ENCODE data around the gene PGGHG.
A peak's percentile ranks its signal among the peaks of the same experiment; 100 is the strongest.

The PGGHG gene

DNA sequence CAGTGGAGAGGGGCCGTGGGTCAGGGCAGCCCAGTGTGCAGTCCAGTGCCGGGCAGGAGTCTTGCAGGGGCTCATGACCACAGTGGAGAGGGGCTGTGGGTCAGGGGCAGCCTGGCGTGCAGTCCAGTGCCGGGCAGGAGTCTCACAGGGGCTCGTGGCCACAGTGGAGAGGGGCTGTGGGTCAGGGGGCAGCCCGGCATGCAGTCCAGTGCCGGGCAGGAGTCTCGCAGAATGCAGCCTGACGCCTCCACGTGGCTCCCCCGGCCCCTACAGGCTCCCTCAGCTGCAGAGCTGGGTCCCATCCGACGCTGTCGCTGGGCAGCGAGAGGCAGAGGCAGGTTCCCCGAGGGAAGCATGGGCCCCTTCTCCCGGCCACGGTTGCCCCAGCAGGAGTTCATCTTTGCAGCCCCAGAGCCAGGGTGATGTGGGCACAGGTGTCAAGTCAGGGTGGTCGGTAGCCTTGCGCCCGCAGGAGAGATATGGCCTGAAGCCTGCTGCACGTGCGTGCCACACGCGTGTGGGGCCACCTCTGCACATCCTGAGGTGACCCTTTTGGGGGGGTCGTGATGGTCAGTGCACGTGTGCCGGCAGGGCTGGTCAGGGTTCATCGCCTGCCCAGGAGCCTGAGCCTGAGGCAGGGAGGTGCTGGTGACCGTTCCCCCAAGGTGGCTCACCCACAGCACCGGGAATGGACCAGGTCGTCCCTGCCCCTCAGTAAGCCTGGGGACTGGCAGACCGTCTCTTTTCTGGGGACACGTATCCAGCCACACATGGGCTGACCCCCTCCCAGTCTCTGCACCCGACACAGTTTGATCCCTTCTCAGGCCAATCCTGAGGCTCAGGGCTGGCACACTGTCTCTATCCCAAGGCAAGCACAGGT is 7.5 kb downstream of the PGGHG start:
- TF ChIP-seq, protein P1, sequence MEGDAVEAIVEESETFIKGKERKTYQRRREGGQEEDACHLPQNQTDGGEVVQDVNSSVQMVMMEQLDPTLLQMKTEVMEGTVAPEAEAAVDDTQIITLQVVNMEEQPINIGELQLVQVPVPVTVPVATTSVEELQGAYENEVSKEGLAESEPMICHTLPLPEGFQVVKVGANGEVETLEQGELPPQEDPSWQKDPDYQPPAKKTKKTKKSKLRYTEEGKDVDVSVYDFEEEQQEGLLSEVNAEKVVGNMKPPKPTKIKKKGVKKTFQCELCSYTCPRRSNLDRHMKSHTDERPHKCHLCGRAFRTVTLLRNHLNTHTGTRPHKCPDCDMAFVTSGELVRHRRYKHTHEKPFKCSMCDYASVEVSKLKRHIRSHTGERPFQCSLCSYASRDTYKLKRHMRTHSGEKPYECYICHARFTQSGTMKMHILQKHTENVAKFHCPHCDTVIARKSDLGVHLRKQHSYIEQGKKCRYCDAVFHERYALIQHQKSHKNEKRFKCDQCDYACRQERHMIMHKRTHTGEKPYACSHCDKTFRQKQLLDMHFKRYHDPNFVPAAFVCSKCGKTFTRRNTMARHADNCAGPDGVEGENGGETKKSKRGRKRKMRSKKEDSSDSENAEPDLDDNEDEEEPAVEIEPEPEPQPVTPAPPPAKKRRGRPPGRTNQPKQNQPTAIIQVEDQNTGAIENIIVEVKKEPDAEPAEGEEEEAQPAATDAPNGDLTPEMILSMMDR (conservative IDR thresholded peaks at IDR 0.05; ENCODE audit: low read length) = no peak
- no peaks in the 10 kb centered on the region for H3K9me2 ChIP-seq (replicated peaks; ENCODE audit: low read depth, low read length)
- H3K27me3 ChIP-seq (ENCODE audit: insufficient read depth, low read length, poor library complexity, severe bottlenecking) = no peaks in the 10 kb centered on the region
- no peaks in the 10 kb centered on the region for H3K9me3 ChIP-seq (ENCODE audit: insufficient read depth, low read depth, low read length)
- no peaks in the 10 kb centered on the region for H3F3A ChIP-seq (ENCODE audit: low read depth)
- H3K4me1 ChIP-seq (ENCODE audit: insufficient read depth, low read length, poor library complexity, severe bottlenecking) = peaks cover 22% of the 10 kb centered on the region
- H3K4me3 ChIP-seq (ENCODE audit: low read length, poor library complexity, severe bottlenecking) = no peak overlapping the region
- H3K36me3 ChIP-seq (ENCODE audit: insufficient read depth, low read length) = no peaks in the 10 kb centered on the region; the same call in 1 of the 2 replicates
- no peak overlapping the region for H3K9ac ChIP-seq (ENCODE audit: low read depth, low read length, poor library complexity, severe bottlenecking)
- H3K79me2 ChIP-seq (ENCODE audit: insufficient read depth, low read length) = peaks cover under 1% of the 10 kb centered on the region; the same call in 1 of the 2 replicates
- H3K4me2 ChIP-seq (ENCODE audit: low read depth, low read length, poor library complexity, severe bottlenecking) = no peak overlapping the region
- no peak overlapping the region for H2AFZ ChIP-seq (ENCODE audit: low read length)
- H4K20me1 ChIP-seq (ENCODE audit: insufficient read depth, low read length, poor library complexity, severe bottlenecking) = no peaks in the 10 kb centered on the region

DNA sequence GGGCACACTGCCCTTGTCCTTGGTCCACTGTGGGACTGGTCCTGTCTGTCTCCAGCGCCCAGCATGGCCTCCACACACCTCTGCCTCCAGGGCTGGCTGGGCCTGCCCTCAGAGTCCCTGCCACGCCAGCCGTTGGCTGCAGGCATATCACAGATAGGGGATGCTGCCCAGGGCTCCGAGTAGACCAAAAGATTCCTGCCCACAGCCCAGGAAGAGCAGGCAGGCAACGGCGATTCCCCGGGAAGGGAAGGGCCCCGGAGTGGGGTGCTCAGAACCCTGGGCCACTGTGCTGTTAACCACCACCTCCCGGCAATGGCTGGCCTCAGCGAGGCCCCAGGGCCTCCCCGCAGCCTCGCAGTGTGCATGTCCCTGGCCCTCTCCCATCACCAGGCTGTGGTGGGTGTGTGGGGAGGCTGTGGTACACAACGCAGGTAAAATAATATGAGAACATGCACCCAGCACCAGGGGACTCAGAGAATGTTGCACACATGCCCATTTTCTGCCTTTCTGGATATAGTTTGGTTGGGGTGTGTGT is 8.2 kb downstream of the PGGHG start:
- Histone ChIP-seq H3K79me2 (ENCODE audit: insufficient read depth, low read length) (no peaks in the 10 kb centered on the region), H3F3A (ENCODE audit: low read depth) (no peaks in the 10 kb centered on the region), H3K36me3 (ENCODE audit: insufficient read depth, low read length) (no peaks in the 10 kb centered on the region; the same call in 1 of the 2 replicates), H2AFZ (ENCODE audit: low read length) (no peak overlapping the region), H3K4me3 (ENCODE audit: low read length, poor library complexity, severe bottlenecking) (no peak overlapping the region), H3K27me3 (ENCODE audit: insufficient read depth, low read length, poor library complexity, severe bottlenecking) (no peaks in the 10 kb centered on the region), H3K4me2 (ENCODE audit: low read depth, low read length, poor library complexity, severe bottlenecking) (peak overlapping the region; percentile 49), H3K9ac (ENCODE audit: low read depth, low read length, poor library complexity, severe bottlenecking) (peak overlapping the region; percentile 23), H3K9me3 (ENCODE audit: insufficient read depth, low read depth, low read length) (no peaks in the 10 kb centered on the region), H3K4me1 (ENCODE audit: insufficient read depth, low read length, poor library complexity, severe bottlenecking) (peaks cover 20% of the 10 kb centered on the region), H3K9me2 (replicated peaks; ENCODE audit: low read depth, low read length) (no peaks in the 10 kb centered on the region), H4K20me1 (ENCODE audit: insufficient read depth, low read length, poor library complexity, severe bottlenecking) (no peaks in the 10 kb centered on the region)
- TF ChIP-seq, protein P1 (conservative IDR thresholded peaks at IDR 0.05; ENCODE audit: low read length) = no peak
- TF ChIP-seq EZH2phosphoT487 (IDR thresholded peaks at IDR 0.05; ENCODE audit: borderline replicate concordance) = no peak

GRCh38 chr11:297586-298405 is 8.9 kb downstream of the PGGHG start:
- H3K9ac ChIP-seq (ENCODE audit: low read depth, low read length, poor library complexity, severe bottlenecking) = peak overlapping the region; percentile 23
- peaks cover 15% of the 10 kb centered on the region for H3K4me1 ChIP-seq (ENCODE audit: insufficient read depth, low read length, poor library complexity, severe bottlenecking)
- H3K9me3 ChIP-seq (ENCODE audit: insufficient read depth, low read depth, low read length) = no peaks in the 10 kb centered on the region
- H3K9me2 ChIP-seq (replicated peaks; ENCODE audit: low read depth, low read length) = no peaks in the 10 kb centered on the region
- no peaks in the 10 kb centered on the region for H3K79me2 ChIP-seq (ENCODE audit: insufficient read depth, low read length)
- no peaks in the 10 kb centered on the region for H3K27me3 ChIP-seq (ENCODE audit: insufficient read depth, low read length, poor library complexity, severe bottlenecking)
- no peak overlapping the region for H3K4me3 ChIP-seq (ENCODE audit: low read length, poor library complexity, severe bottlenecking)
- H2AFZ ChIP-seq (ENCODE audit: low read length) = no peak overlapping the region
- H3K4me2 ChIP-seq (ENCODE audit: low read depth, low read length, poor library complexity, severe bottlenecking) = peak overlapping the region; percentile 49
- H3F3A ChIP-seq (ENCODE audit: low read depth) = no peaks in the 10 kb centered on the region
- H3K36me3 ChIP-seq (ENCODE audit: insufficient read depth, low read length) = no peaks in the 10 kb centered on the region; the same call in 1 of the 2 replicates
- H4K20me1 ChIP-seq (ENCODE audit: insufficient read depth, low read length, poor library complexity, severe bottlenecking) = no peaks in the 10 kb centered on the region
- TF ChIP-seq EZH2phosphoT487 (IDR thresholded peaks at IDR 0.05; ENCODE audit: borderline replicate concordance) = no peak
- TF ChIP-seq, protein P1 (conservative IDR thresholded peaks at IDR 0.05; ENCODE audit: low read length) = no peak; the same call in 1 of the 2 replicates
